Activated T-helper 2 cell treated with anti-CD3 and anti-CD28 coated beads, Interferon-gamma antibody, Interleukin-2, Interleukin-4, amounts not matched to agents 10 μg/mL and 5 μg/mL and 100 μg/mL, durations not matched to agents 14 hours and 24 hours and 36 hours (primary cell): Measurements from ENCODE around the gene LRG1. TPM values are rescaled to one million over a fixed set of nuclear protein-coding genes. Genes with fewer than 3 reads are reported as not detected.
"Not testable (repeated sequence)": the region's sequence is repeated elsewhere in the genome, so short reads cannot be mapped to it uniquely, and the experiment has no call there.

Experiments used
- DNase-seq: peaks from one replicate; pipeline ENCODE4 v3.0.0; 2021; ENCODE audit warnings: low spot score
- H3K27ac Mint-ChIP-seq: one replicate; pipeline ENCODE4 v1.8.0; 2021; ENCODE audit warnings: mixed read lengths
- H3K27me3 Mint-ChIP-seq: one replicate; pipeline ENCODE4 v1.8.0; 2021; ENCODE audit warnings: low read depth, mixed read lengths
- H3K36me3 Mint-ChIP-seq: one replicate; pipeline ENCODE4 v1.8.0; 2021; ENCODE audit warnings: low read depth, mixed read lengths
- H3K4me1 Mint-ChIP-seq: one replicate; pipeline ENCODE4 v1.8.0; 2021; ENCODE audit warnings: low read depth, mixed read lengths
- H3K4me3 Mint-ChIP-seq: one replicate; pipeline ENCODE4 v1.8.0; 2021; ENCODE audit warnings: low read depth, mild to moderate bottlenecking, moderate library complexity, mixed read lengths
- H3K9me3 Mint-ChIP-seq: one replicate; pipeline ENCODE4 v1.8.0; 2021; ENCODE audit warnings: mixed read lengths
- intact Hi-C: fragments of 100-400 bp; cut with micrococcal nuclease; formaldehyde crosslinking; loops from one replicate; pipeline ENCODE4 v1.15.1; 2023
- total RNA-seq: library from RNA; stranded (reverse); gene quantifications from 2 replicates; pipeline ENCODE4 v1.2.3, GENCODE V29; 2022

Gene LRG1
- total RNA-seq, 1 donor from 2014 or later: 0.37 TPM

DNA sequence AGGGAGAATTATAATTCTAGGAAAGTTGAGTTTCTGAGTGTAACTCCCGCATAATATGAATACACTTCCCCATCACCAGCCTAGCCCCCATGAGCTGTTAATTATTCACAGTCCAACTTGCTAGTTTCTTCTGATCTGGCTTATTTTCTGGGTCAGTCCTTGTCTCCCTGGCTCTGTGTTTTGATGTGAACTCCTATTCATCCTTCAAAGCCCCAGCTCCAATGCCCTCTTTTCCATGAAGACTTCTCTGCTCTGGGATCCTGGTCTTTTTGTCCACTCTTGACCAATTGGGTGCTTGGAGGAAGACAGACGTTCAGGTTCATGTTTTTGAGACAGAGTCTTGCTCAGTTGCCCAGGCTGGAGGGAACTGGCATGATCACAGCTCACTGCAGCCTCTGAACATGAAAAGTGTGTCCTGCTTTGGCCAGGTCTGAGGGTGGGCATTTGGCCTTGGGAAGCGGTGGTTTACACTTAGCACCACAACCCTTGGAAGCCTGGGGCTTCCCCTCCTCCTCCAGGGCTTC, 605 bp downstream of the LRG1 start:
- intact Hi-C loops: no loop called here
- Mint-ChIP-seq H3K27ac (no peak overlapping the region), H3K27me3 (peaks cover 5% of the 10 kb centered on the region), H3K4me1 (peaks cover 2% of the 10 kb centered on the region), H3K4me3 (no peak overlapping the region), H3K36me3 (no peaks in the 10 kb centered on the region), H3K9me3 (peaks cover 4% of the 10 kb centered on the region)
- DNase-seq: no peak

DNA sequence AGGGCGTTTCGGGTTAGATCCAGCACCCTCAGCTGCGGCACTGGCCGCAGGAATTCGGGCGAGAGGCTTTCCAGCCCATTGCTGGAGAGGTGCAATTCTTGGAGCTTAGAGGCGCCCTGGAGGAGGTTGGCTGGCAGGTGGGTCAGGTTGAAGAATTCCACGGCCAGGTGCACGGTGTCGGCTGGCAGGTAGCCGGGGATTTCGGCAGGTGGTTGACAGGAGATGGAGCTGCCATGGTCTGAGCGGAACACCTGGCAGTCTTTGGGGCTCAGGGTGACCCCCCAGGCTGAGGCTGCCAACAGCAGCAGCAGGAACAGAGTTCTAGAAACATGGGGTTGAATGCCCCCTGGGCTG, 1.3 kb downstream of the LRG1 start:
- Mint-ChIP-seq H3K9me3 (peaks cover 4% of the 10 kb centered on the region), H3K4me1 (peaks cover 2% of the 10 kb centered on the region), H3K27ac (no peak overlapping the region), H3K4me3 (no peak overlapping the region), H3K27me3 (peaks cover 5% of the 10 kb centered on the region), H3K36me3 (no peaks in the 10 kb centered on the region)
- intact Hi-C loops: no loop called here
- no peak for DNase-seq

DNA sequence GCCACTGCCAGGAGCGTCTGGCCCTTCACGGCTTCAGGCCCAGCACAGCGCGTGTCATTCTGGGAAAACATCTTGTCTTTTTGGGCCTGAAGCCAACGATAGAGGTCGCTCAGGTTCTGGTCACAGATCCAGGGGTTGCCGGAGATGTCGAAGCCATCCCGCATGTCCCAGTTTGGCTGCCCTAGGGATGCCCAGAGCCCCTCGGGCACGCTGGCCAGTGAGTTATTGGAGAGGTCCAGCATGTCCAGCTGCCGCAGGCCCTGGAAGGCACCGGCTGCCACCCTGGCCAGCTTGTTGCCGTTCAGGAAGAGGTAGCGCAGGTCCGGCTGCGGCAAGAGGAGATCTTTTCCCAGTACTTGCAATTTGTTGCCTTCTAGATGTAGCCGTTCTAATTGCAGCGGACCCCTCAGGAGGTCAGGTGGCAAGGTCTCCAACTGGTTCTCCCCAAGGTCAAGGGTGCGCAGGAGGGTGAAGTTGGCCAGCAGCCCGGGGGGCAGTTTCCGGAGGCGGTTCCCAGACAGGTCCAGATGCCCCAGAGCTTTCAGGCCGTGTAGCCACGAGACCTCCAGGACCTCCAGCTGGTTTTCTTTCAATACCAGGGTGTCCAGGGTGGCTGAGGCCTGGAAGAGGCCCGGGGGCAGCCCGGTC, 1.8 kb downstream of the LRG1 start:
- intact Hi-C loops: no loop called here
- Mint-ChIP-seq H3K4me1 (peaks cover 2% of the 10 kb centered on the region), H3K4me3 (no peak overlapping the region), H3K36me3 (no peaks in the 10 kb centered on the region), H3K9me3 (peaks cover 4% of the 10 kb centered on the region), H3K27me3 (peaks cover 10% of the 10 kb centered on the region), H3K27ac (no peak overlapping the region)
- no peak for DNase-seq

DNA sequence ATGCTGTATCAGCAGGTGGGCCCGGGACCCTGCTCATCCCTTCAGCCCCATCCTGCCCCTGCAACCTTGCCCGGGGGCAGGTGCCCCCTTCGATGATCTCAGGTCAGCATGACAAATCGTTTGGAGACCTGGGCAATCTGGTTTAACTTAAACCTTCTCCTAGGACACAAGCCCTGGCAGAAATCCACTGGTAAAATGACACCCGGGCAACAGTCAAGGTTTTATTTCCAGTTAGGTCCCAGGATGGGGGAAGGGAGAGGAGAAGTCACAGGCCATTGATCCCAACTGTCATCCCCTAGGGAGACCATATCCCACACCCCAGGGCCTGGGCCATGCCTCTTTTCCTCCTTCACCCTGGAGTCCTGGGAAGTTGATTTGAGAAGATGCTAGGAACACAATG, 3.0 kb downstream of the LRG1 start:
- DNase-seq: no peak
- Mint-ChIP-seq H3K36me3 (no peaks in the 10 kb centered on the region), H3K4me1 (peaks cover 2% of the 10 kb centered on the region), H3K27me3 (peaks cover 10% of the 10 kb centered on the region), H3K27ac (no peak overlapping the region), H3K9me3 (peaks cover 4% of the 10 kb centered on the region), H3K4me3 (no peak overlapping the region)
- intact Hi-C loops: no loop called here

DNA sequence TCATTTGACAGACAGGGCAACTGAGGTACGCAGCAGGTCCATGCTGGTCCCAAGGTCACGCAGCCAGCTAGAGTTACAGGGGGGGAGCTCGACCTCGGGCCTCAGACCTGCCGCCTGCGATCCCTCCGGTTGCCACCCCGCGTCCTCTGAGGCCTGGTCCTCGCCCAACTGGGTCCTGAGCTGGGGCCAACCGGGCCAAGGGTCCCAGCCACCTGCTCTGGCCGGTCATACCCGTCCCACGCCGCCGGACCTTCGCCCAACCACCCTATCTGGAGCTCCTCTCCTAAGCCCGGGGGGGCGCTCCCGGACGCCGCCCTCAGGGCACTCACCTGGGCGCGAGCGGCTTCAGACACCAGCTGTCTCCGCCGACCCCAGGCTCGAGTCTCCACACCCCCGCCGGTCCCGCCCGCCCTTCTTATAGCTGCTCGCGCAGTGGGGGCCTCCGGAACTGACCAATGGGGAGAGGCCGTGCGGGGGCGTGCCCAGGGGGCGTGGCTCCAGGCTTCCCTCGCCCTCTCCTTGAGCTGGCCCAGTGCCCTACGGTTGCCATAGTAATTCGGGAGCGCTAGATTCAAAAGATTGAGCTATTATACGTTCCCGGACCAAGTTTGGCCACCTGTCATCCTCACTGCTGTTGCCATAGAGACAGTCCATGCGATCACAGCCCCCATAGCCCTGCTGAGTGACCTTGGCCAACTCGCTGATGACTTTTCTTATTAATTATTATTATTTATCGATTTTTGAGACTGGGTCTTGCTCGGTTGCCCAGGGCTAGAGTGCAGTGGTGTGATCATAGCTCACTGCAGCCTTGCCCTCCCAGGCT, 4.8 kb downstream of the LRG1 start, which contains the start of gene PLIN5:
Gene PLIN5, minus strand, starts transcription at position 389 of the 823 bp plus-strand sequence. CDS start 1,150 bp downstream, outside the sequence.
- no peak within 1 kb of the TSS for H3K4me3 Mint-ChIP-seq
- peaks cover 2% of the 10 kb centered on the region for H3K4me1 Mint-ChIP-seq
- no peak for DNase-seq
- H3K9me3 Mint-ChIP-seq: no peaks in the 10 kb centered on the region
- intact Hi-C loops: no loop called here
- peaks cover 11% of the 10 kb centered on the region for H3K27me3 Mint-ChIP-seq
- no peaks in the 10 kb centered on the region for H3K36me3 Mint-ChIP-seq
- H3K27ac Mint-ChIP-seq: no peak within 1 kb of the TSS

DNA sequence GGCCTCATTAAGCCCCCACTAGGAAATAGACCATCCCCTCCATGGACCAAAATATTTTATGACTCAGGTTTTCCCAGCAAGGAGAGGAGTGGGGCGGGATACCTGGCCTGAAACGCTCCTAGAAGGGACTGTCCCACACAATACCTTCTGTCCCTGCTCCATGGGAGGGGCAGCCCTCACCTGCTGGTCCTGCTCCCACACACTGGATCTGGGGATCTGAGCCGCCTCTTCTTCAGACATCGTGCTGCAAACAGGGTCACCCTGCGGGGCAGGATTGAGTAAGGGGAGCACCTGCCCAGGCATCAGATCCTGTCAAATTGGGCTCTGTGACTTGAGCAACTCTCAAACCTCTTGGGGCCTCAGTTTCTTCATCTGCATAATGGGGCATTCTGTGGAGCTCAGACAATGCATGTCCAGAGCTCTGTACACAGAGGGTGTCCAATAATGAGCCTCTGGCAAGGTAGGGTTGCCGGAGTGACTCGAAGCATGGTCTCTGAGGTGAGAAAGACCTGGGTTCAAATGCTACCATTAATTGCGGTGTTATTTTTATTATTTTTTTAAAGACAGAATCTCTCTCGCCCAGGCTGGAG, 5.9 kb downstream of the LRG1 start:
- intact Hi-C loops: no loop called here
- Mint-ChIP-seq H3K4me1 (peaks cover 2% of the 10 kb centered on the region), H3K36me3 (no peaks in the 10 kb centered on the region), H3K9me3 (no peaks in the 10 kb centered on the region), H3K27me3 (peaks cover 11% of the 10 kb centered on the region), H3K27ac (no peak overlapping the region), H3K4me3 (no peak overlapping the region)
- no peak for DNase-seq

DNA sequence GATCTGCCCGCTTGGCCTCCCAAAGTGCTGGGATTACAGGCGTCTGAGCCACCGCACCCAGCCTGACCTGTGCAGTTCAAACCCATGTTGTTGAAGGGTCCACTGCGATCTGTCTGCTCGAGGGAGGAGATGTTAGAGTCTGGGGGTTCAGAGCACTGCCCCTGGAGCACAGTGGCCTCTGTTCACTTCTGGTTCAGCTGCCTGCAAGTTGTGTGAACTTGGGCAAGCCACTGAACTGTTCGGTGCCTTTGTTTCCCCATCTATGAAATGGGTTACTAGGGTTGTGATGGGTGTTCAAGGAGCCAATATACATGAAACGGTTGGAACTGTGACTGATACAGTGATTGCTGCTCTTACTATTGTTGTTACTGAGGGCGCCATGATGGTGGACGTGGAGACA, 6.5 kb downstream of the LRG1 start:
- intact Hi-C loops: no loop called here
- Mint-ChIP-seq H3K9me3 (no peaks in the 10 kb centered on the region), H3K4me1 (peaks cover 2% of the 10 kb centered on the region), H3K27me3 (peaks cover 11% of the 10 kb centered on the region), H3K4me3 (no peak overlapping the region), H3K36me3 (no peaks in the 10 kb centered on the region), H3K27ac (no peak overlapping the region)
- DNase-seq: no peak

DNA sequence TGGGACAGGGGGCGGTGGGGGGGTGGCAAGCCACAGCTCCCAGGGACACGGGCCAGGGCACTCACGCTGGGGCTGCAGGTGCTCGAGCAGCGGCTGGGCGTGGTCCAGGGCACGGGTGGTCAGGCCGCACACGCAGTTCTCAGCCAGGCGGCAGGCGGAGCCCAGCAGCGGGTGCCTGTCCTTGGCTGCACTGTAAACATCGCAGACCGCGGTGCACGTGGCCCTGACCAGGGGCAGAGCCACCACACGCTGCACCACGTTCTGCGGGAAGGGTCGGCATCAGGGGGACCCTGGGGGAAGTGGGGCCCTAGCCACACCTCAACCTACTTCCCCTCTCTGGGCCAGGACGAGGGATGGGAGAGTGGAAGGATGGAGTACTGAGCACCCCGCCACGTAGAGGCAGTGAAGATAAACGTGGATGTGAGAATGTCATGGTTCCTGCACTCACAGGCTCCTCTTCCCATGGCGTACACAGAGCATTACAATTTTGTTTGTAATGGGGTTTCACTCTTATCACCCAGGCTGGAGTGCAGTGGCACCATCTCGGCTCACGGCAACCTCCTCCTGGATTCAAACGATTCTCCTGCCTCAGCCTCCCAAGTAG, 8.2 kb downstream of the LRG1 start:
- Mint-ChIP-seq H3K4me3 (no peak overlapping the region), H3K9me3 (no peaks in the 10 kb centered on the region), H3K27ac (no peak overlapping the region), H3K27me3 (peaks cover 11% of the 10 kb centered on the region), H3K4me1 (peaks cover 2% of the 10 kb centered on the region), H3K36me3 (no peaks in the 10 kb centered on the region)
- intact Hi-C loops: no loop called here
- DNase-seq: no peak

DNA sequence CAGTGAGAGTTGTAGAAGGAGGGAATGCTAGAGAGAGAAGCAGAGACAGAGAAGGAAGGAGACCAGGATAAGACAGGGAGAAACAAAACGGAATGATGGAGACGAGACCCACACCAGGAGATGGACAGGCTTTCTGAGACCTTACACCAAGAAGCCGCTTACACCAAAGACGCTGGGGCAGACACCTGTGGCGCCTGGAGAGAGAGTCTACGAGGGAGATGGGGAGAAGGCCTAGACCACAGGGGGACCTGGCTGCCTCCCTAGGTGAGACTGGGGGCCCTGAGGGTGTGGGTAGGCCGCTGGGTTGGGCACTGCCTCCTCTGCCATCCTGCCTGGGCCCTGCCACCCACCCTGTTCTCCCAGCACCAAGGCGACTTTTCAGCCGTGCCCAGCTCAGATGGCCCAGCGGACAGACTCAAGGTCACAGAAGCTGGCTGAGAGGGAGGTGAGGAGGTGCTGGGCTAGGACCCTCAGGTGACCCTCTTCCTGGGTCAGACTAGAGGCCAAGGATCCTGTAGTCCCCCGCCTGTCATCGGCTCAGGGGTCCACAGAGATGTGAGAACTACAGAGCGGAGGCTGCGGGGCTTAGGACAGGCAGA, 9.8 kb downstream of the LRG1 start:
- Mint-ChIP-seq H3K9me3 (no peaks in the 10 kb centered on the region), H3K36me3 (no peaks in the 10 kb centered on the region), H3K4me1 (no peaks in the 10 kb centered on the region), H3K27me3 (peaks cover 8% of the 10 kb centered on the region), H3K4me3 (no peak overlapping the region), H3K27ac (no peak overlapping the region)
- intact Hi-C loops: no loop called here
- DNase-seq: no peak

DNA sequence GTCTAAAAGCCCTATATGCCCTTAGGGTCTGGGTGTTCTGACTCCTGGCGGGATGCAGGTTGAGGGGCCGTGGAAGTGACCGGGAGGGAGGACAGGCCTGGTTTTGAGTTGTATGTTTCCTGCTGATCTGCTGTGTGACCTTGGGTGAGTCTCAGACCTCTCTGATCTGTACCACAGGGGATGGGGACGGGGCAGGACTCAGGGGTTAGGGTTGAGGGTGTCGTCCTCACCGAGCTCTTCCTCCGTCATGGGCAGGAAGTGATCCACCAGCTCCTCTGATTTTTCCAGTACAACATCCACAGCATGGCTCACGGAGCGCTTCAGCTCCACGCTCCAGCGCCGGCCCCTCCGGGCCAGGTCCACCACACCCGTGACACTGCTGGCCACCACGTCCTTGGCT, 11.0 kb downstream of the LRG1 start:
- Mint-ChIP-seq H3K4me1 (no peaks in the 10 kb centered on the region), H3K27ac (no peak overlapping the region), H3K36me3 (no peaks in the 10 kb centered on the region), H3K27me3 (peaks cover 6% of the 10 kb centered on the region), H3K9me3 (no peaks in the 10 kb centered on the region), H3K4me3 (no peak overlapping the region)
- intact Hi-C loops: no loop called here
- no peak for DNase-seq

DNA sequence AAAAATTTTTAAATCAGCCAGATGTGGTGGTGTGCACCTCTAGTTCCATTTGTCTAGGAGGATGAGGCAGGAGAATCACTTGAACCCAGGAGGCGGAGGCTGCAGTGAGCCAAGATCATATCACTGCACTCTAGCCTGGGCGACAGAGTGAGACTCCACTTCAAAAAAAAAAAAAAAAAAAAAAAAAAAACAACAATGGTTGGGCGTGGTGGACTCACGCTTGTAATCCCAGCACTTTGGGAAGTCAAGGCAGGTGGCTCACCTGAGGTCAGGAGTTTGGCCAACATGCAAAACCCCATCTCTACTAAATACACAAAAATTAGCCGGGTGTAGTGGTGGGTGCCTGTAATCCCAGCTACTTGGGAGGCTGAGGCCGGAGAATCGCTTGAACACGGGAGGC, 12.5 kb downstream of the LRG1 start:
- H3K36me3 Mint-ChIP-seq, intact Hi-C loops, H3K4me3 Mint-ChIP-seq, DNase-seq, H3K4me1 Mint-ChIP-seq, H3K27me3 Mint-ChIP-seq, H3K9me3 Mint-ChIP-seq, H3K27ac Mint-ChIP-seq: not testable (repeated sequence)

DNA sequence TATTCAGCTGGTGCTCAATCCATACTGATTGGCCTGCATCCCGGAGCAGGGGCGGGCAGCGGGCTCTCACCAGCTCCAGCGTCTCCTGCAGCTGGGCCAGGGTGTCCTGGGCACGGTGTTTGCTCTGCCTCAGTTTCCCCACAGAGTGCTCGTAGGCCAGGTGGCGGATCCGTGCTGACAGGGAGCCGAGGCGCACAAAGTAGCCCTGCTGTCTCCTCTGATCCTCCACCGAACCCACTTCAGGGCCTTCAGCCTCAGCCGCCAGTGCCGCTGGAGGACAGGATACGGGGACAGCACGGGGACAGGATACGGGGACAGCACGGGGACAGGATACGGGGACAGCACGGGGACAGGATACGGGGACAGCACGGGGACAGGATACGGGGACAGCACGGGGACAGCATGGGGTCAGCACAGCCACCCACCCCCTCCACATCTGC, 14.3 kb downstream of the LRG1 start:
- Mint-ChIP-seq H3K4me1 (no peaks in the 10 kb centered on the region), H3K36me3 (no peaks in the 10 kb centered on the region), H3K4me3 (no peak overlapping the region), H3K27me3 (peaks cover 1% of the 10 kb centered on the region), H3K9me3 (no peaks in the 10 kb centered on the region), H3K27ac (no peak overlapping the region)
- intact Hi-C loops: no loop called here
- DNase-seq: no peak
